GM21381 (cell line): ENCODE measurements around the gene EIF4B.
"Not testable (repeated sequence)": the region's sequence is repeated elsewhere in the genome, so short reads cannot be mapped to it uniquely, and the experiment has no call there.

Experiments used
- ATAC-seq: cut with Tn5 transposase; IDR thresholded peaks from one replicate; pipeline ENCODE4 v1.9.1; 2021; ENCODE audit warnings: mild to moderate bottlenecking, moderate library complexity; ENCODE audit not compliant: unreplicated experiment

The EIF4B gene, protein sequence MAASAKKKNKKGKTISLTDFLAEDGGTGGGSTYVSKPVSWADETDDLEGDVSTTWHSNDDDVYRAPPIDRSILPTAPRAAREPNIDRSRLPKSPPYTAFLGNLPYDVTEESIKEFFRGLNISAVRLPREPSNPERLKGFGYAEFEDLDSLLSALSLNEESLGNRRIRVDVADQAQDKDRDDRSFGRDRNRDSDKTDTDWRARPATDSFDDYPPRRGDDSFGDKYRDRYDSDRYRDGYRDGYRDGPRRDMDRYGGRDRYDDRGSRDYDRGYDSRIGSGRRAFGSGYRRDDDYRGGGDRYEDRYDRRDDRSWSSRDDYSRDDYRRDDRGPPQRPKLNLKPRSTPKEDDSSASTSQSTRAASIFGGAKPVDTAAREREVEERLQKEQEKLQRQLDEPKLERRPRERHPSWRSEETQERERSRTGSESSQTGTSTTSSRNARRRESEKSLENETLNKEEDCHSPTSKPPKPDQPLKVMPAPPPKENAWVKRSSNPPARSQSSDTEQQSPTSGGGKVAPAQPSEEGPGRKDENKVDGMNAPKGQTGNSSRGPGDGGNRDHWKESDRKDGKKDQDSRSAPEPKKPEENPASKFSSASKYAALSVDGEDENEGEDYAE

DNA sequence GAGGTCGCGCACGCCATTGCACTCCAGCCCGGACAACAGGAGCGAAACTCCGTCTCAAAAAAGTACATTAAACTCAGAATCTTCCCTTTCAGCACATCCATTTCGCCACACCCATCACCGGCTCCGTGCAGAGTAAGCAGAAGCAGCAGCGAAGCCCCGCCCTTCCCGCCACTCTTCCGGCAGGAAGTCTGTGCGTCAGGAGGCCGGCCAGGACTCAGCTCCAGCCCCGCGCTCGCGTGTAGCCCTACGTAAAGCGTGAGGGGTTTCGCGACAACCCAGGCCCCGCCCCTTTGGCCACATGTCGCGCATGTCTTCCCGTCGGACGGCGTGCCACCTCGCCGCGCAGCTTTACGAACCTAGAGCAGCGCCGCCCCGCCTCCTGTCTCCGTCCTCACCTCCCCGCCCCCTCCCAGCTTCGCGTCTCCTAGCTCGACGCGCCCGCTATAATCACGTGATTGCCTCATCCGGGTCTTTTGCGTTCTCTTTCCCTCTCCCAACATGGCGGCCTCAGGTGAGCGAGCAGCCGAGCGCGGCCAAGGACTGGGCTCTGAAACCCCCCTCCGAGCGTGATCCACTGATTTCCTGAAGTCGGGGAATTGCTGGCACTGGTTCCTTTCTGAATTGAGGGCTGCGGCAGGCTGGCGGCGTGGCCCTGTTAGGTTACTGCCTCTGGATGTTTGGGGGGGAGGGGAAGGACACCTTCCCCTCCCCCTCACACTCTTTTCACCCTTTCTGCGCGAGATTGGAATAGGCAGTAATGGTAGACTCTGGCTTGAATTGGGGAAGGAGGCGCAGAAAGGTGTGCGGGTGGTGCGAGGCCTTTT, at the start of gene EIF4B:
EIF4B (plus strand) TSS at position 471 of the 824 bp plus-strand sequence; CDS start at position 499, 28 bp downstream.
- peak; percentile 95 for ATAC-seq

DNA sequence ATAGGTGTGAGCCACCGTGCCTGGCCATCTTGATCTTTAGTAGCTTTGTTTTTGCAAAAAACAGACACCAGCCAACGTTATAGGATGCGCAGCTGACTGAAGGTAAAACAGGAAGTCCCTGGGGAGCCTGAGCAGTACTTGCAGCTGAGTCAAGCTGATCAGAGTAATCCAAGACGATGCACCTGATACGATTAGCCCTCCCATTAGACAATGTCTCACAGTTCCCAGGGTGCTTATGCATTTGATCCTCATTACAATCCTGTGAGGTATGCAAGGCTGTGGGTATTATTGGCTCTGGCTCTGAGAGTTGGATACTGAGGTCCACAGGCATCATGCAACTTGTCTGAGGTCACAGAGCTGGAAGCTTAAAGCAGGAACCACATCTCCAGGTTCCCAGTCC, 49.3 kb upstream of the EIF4B start:
- no peak for ATAC-seq

DNA sequence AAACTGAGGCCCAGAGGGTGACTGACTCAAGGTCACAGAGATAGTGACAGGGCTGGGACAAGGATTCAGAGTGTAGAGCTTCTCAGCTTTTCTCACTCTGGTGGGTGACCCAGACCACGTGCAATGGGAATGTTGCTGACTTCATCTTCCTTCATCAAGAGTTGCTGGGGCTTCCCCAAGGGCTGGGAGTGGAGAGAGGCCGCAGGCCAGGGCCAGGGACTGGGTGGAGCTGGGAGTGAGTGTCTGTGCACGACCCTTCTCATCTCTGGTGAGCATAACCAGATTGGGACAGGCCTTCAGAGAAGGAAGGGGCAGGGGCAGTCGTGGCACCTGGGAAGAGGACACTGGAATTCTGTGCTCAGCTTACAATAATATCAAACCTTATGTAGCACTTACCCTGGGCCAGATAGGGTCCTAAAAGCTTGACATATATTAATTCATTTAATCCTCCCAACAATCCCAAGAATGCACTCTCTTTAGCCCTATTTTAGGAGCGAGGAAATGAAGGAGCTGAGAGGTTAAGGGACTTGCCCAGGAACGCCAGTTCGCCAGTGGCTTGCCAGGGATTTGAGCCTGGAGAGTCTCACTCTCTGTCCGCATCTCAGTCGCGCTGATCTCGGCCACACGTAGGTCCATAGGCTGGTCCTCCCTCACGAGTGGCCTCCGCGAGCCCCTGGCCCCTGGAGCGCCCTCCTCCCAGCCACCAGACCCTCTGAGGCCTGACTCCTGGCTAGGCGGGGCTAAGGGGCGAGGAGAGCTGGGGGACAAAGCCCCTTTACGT, 41.5 kb upstream of the EIF4B start:
- no peak for ATAC-seq

DNA sequence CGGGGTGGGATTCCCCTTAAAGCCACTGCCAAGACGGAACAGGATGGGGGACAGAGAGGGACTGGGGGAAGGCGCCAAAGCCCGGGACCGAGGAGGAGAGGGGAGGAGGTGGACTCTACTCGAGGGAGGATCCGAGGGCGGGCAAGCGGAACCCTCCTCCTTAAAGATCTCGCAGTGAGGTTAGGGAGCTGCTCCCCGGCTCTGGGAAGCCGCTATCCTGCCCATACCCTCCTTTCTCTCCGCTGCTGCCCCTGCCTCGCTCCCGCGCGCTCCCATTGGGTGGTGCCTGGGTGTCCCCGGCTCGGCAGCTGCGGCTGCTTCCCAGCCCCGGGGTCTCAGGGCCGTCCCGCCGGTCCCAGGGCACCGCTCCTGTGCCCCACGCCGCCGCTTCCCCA, 40.9 kb upstream of the EIF4B start:
- no peak for ATAC-seq

DNA sequence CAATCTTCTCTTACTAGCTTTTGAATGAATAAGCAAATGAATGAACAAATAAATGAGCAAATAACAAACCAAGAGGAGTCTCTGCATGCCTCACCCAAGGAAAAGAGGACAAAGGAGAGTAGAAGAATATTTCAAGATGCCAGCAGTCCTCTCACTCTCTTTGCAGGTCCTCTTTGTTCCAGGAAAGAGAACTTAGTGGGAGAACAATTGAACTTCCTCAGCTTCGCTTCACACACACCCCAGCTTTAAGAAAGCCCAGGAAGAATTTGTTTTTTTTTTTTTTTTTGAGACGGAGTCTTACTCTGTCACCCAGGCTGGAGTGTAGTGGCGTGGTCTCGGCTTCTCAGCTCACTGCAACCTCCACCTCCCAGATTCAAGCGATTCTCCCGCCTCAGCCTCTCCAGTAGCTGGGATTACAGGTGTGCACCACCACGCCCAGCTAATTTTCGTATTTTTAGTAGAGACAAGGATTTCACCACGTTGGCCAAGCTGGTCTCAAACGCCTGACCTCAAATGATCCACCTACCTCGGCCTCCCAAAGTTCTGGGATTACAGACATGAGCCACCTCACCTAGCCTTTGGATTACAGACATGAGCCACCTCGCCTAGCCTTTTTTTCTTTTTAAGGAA, 37.0 kb upstream of the EIF4B start:
- ATAC-seq: no peak

DNA sequence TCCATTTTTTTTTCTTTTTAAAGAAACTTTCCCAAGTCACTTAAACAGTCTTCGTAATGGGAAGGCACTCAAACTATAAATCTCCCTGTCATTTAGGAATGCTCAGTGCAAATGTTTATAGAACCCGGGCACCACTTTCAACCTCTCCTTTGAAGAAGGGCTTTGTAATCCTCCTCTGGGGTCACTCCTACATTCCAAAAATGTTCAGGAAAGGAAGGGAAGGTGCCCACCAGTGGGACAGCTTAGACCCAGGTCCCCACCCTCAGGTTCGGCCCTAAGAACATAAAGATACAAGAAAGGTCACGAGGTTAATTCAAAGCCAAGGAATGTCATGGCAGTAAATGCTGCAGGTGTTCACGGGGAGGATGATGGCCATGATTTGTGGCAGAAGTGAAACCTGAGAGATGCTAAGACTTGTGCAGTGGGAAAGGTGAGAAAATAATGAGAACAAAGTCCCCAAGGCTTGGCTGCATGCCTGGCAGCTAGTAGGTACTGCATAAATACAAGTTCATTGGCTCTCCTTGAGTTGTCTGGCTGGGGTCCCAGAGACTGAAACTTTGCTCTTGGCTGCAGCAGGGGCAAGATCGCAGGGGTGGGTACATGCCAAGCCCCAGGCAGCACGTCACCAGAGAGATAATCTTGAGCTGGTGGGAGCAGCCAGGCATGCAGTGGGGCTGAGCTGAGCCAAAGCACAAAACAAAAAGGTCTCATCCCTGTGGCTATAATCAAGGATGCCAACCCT, 36.3 kb upstream of the EIF4B start:
- ATAC-seq: no peak

DNA sequence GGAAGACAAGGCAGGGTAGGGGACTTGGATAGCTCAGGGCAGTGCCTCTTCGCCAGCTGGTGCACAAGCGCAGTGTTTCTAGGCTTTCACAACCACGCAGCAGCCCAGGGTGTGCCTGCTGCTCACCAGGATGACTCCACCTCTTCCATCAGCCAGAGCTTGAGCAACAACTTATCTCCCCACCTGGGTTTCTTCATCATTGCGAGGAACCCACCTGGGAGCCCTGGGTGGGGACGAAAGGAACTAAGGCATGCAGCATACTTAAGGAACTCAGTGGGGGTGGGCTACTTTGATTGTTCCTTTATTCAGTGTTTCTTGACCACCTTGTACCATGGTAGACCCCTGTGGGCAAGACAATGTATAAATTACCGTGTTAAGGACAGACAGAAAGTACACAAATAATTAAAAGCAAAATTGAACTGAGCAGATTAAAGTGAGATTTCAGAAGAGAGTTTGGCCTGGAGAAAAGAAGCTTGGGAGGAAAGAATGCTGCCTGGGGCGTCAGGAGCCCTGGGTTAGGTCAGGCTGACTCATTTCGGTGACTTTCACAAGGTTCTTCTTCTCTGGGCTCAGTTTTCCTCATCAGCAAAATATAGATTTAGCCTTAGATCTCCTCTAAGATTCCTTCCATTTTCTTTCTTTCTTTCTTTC, 34.5 kb upstream of the EIF4B start:
- ATAC-seq: no peak

DNA sequence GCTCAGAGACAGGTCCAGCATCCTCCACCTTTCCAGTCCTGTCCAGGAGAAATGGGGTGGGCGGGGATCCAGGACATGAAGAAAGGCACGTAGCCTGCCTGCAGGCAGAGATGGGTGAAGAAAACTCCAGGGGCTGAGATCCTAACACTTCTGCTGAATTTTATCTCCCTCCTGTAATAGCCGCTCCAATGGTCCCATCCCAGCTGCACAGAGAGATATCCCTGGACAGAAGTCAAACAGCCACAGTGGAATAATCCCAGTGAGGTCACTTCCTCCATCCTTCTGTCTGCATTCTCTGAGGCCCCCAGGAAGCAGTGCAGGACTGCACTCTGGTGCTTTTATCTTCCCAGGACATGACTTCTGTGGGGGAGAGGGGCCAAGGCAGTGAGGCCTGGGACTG, 31.1 kb upstream of the EIF4B start:
- ATAC-seq: no peak

DNA sequence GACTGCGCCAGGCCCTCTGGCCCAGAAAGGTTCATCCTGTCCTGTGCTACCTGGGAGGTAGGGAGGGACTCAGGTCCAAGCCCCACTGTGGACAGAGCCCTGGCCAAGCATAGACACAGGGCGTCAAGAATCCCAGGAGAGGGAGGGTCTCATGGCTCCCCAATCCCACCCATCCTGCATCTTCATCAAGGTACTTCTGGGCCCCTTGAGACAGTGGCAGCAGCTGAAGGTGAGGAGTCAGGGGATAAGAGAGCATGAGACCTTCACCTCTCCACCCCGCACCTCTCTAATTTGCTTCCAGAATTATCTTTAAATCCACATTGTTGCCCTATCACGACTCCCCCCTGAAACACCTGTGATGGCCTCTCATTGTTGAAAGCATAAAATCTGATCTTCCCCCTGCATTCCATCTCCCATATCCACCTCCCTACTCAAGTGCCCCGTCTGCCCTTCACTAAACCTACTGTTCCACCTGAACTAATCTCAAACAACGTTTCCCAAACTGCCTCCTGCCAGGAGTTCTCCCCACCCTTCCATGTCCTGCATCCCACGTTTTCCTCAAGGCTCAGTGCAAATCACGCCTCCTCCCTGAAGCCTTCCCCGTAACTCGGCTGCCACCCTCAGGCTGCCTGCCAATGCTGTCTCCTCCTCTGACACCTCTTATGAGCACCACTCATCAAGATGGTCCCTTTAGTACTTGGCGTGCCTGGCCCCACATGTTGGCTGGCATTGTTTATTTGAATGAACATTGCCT, 30.3 kb upstream of the EIF4B start:
- ATAC-seq: no peak

DNA sequence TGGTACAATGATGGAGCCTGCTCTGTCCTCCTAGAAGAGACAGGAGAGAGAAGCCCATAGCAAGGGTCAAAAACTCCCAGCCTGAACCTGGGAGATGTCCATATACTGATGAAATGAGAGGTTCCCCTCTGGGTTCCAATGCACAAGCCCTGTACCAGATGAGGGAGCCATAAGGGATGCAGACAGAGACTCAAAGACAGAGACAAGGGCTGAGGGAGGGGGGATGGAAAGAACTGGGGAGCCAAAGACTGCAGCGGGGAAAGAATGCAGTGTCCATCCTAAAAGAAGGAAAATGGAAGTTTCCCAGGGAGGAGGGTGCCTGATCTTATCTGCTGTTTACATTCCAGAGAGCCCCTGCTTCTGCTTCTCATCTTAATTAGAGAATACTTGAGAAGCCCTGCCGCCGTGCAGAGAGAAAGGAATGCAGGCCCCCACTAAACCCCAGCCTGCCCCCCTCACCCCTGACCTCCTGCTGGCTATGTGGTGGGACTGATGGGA, 29.6 kb upstream of the EIF4B start:
- no peak for ATAC-seq

DNA sequence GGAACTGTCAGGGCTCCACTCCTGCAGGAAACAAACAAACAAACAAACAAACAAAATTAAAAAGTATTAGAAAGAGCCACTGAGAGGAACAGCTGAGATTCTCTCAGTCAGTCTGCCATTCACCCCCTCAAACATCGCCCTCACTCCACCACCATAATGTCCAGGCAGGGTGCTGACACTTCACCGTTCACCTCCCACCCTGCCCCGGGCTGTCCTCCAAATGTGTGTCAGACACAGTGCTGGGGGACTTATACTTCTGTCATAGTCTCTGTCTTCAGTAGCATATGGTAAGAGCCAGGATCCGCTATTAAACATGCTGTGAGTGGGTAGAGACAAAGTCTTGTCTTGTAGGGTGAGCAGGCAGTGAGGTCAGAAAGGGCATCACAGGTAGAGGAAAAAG, 29.1 kb upstream of the EIF4B start:
- ATAC-seq: no peak

DNA sequence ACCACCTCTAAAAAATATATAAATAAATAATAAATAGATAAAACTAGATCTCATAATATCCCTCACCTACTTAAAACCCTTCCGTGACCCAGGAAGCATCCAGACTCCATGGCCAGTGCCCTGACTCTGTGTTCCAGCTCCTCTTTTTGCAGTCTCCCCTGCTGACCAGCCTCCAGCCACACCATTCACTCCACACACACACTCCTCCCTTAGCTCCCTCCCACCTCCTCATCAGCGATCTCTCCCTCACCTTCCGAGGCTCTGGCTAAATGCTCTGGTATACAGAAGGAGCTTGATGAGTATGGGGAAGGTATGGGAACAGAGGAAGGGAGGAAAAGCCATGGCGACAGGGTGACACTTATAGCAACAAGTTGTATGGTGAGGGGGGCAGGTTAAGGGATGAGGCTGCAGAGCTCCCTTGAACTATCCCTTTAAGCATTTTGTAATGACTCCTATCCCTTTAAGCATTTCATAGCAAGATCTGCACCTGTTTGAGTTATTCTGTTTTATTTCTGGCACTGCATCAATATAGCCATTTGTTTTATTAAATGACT, 26.1 kb upstream of the EIF4B start:
- no peak for ATAC-seq

DNA sequence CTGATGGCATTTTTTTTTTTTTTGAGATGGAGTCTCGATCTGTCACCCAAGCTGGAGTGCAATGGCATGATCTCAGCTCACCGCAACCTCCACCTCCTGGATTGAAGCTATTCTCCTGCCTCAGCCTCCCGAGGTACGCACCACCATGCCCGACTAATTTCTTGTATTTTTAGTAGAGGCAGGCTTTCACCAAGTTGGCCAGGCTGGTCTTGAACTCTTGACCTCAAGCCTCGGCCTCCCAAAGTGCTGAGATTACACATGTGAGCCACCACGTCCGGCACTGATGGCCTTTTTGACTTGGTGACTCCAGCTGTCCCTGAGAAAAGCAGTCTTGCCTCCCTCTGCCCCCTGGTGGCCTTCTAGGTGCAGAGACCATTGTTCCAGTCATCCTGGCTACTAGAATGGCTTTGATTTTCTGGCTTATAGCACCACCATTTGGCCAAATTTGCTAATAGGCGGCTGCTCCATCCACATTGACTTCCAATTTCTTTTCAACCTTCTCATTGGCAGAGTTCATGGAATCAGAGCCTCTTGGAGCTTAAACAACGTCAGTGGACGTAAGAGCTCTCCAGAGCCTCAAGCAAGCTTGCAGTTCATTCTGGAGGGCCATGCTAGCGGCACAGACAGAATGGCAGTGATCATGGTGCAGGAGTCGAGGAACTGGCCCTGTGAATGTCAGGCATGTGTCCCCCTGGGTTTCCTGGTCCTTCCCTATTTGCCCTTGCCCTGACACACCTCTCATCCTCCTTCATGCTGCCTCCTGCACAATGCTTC, 25.4 kb upstream of the EIF4B start:
- peak; percentile 79 for ATAC-seq

DNA sequence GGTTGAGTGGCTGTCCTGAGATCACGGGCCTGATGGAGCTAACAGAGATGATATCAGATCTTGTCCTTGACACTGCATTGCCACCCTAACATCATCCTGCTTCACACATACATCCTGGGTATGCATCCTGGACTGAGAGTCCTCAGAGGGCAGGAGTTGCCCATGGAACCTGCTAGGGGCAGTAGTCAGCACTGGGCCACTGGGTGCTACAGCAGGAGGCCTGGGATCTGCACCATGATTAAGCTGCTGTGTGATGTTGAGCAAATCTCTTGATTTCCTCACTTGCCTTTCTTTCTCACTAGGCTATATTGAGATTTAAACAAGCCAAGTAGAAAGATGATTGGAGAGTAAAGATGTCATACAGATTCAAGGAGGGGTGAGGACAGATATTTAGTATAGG, 22.1 kb upstream of the EIF4B start:
- no peak for ATAC-seq

DNA sequence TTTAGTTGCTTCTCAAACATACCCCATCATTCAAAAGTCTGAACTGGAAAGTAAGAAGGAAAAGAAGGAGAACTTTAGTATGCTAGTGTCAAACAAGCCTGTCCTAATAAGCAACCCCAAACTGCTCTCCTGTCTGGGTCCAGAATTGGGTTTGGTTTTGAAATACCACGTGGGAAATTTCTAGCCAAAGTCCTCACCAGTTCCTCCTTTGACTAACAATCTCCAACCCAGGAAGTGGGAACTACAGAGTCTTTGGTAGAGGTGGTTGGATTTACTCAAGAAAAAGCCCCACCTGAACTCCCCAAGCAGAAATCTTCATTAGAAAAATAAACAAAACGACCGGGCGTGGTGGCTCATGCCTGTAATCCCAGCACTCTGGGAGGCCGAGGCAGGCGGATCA, 17.4 kb upstream of the EIF4B start:
- no peak for ATAC-seq

DNA sequence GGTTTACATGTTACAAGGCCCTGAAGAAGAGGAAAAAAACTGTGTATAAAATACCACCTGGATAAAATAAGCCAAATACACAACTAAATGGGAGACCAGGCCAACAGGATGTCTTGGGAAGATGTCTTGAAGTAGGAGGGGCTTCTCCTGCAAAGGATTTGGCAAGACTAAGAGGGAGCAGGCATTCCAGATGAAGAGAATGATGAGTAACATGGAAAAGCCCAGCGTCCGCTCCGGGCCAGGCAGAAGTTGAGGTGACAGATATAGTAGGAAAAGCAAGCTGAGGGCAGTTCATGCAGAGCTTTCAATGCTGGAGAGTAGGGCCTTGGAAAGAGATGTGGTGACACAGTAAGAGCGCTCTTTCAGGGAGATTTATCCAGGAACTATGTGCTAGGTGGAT, 16.1 kb upstream of the EIF4B start:
- ATAC-seq: no peak

DNA sequence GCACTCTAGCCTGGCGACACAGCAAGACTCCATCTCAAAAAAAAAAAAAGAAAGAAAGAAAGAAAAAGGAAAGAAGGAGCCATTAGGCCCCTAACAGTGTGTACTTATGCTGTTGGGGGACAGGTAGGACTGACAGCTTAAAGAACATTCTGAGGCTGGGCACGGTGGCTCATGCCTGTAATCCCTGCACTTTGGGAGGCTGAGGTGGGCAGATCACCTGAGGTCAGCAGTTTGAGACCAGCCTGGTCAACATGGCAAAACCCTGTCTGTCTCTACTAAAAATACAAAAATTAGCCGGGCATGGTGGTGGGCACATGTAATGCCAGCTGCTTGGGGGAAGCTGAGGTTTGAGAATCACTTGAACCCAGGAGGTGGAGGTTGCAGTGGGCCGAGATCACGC, 14.0 kb upstream of the EIF4B start:
- not testable (repeated sequence) for ATAC-seq
